Natural killer cell treated with Interleukin-12 subunit alpha and Interleukin-12 subunit beta and Interleukin-15 and Interleukin-18, amount 100 ng/mL, for 72 hours (primary cell): ENCODE measurements around the gene GIN1. TPM values are rescaled to one million over a fixed set of nuclear protein-coding genes. Genes with fewer than 3 reads are reported as not detected.
"Not testable (repeated sequence)": the region's sequence is repeated elsewhere in the genome, so short reads cannot be mapped to it uniquely, and the experiment has no call there.

Experiments used
- ATAC-seq, 2 donors: fragments of 150-1000 bp; cut with Tn5 transposase in 1 of 2; sonication (Bioruptor Pico), chemical (Tn5 transposase) in 1 of 2; 2 replicates each; pipeline ENCODE4 v1.10.0; 2021
- DNase-seq: peaks from one replicate; pipeline ENCODE4 v3.0.0; 2022; ENCODE audit warnings: low spot score
- H3K27ac Mint-ChIP-seq, 2 donors: 1 replicate in 1 of 2; 2 replicates in 1 of 2; pipeline ENCODE4 v1.8.0; 2022; ENCODE audit warnings: mixed read lengths in 2 of 2, mild to moderate bottlenecking in 1 of 2, moderate library complexity in 1 of 2
- H3K27me3 Mint-ChIP-seq, 2 donors: 1 replicate in 1 of 2; 2 replicates in 1 of 2; pipeline ENCODE4 v1.8.0; 2022; ENCODE audit warnings: mixed read lengths in 2 of 2
- H3K36me3 Mint-ChIP-seq: one replicate; pipeline ENCODE4 v1.8.0; 2022; ENCODE audit warnings: mixed read lengths
- H3K4me1 Mint-ChIP-seq, 2 donors: 1 replicate in 1 of 2; 2 replicates in 1 of 2; pipeline ENCODE4 v1.8.0; 2022; ENCODE audit warnings: low read depth in 2 of 2, mixed read lengths in 2 of 2, mild to moderate bottlenecking in 1 of 2
- H3K4me3 Mint-ChIP-seq: one replicate; pipeline ENCODE4 v1.8.0; 2022; ENCODE audit warnings: mixed read lengths
- H3K9me3 Mint-ChIP-seq: 2 replicates; pipeline ENCODE4 v1.8.0; 2022; ENCODE audit warnings: mixed read lengths
- total RNA-seq, 2 donors: library from RNA; stranded (reverse); gene quantifications; one replicate each; pipeline ENCODE4 v1.2.3, GENCODE V29; 2022

Gene GIN1
- 1 to 10 TPM; 6.4 to 8.4 TPM for total RNA-seq

GRCh38 chr5:103119765-103120606, at the start of gene GIN1, which contains the start of gene PPIP5K2:
Gene GIN1 (minus strand): TSS chr5:103120138. CDS start chr5:103108707, 11,431 bp downstream.
Gene PPIP5K2 (plus strand): TSS chr5:103120301. CDS start chr5:103129590, 9,289 bp downstream.
- no peaks in the 10 kb centered on the region for H3K27me3 Mint-ChIP-seq

GRCh38 chr5:103166706-103167105, 46.8 kb upstream of the GIN1 start:
- peaks cover 8% of the 10 kb centered on the region for H3K36me3 Mint-ChIP-seq
- H3K27ac Mint-ChIP-seq, result no peak overlapping the region
- no peaks in the 10 kb centered on the region for H3K27me3 Mint-ChIP-seq

More at GRCh38 chr5:103119765-103120606, at the start of gene GIN1, which contains the start of gene PPIP5K2:
- DNase-seq, result peak; percentile 95
- H3K4me1 Mint-ChIP-seq, result peaks cover 34 to 48% of the 10 kb centered on the region in 2 donors
- peak within 1 kb of the TSS; percentile 95 for H3K4me3 Mint-ChIP-seq
- H3K9me3 Mint-ChIP-seq, result no peaks in the 10 kb centered on the region
- ATAC-seq, result peak; percentile 98
- peak within 1 kb of the TSS; percentile 97 to 99 for H3K27ac Mint-ChIP-seq
- peaks cover 4% of the 10 kb centered on the region for H3K36me3 Mint-ChIP-seq

GRCh38 chr5:103151156-103151555, 31.2 kb upstream of the GIN1 start:
- Mint-ChIP-seq H3K27ac (no peak overlapping the region), H3K36me3 (no peaks in the 10 kb centered on the region), H3K27me3 (no peaks in the 10 kb centered on the region), H3K4me3 (no peak overlapping the region), H3K9me3 (no peaks in the 10 kb centered on the region), H3K4me1 (no peaks in the 10 kb centered on the region)
- no peak for ATAC-seq
- no peak for DNase-seq

More at GRCh38 chr5:103166706-103167105, 46.8 kb upstream of the GIN1 start:
- no peak for DNase-seq
- H3K9me3 Mint-ChIP-seq, result no peaks in the 10 kb centered on the region
- no peak overlapping the region for H3K4me3 Mint-ChIP-seq
- no peaks in the 10 kb centered on the region for H3K4me1 Mint-ChIP-seq
- ATAC-seq, result no peak

- Mint-ChIP-seq H3K4me3 (no peak overlapping the region), H3K4me1 (peaks cover 0 to 2% of the 10 kb centered on the region in 2 donors)
Observed at GRCh38 chr5:103148213-103148612, 28.3 kb upstream of the GIN1 start.

GRCh38 chr5:103145196-103145595, 25.3 kb upstream of the GIN1 start:
- H3K27me3 Mint-ChIP-seq, result no peaks in the 10 kb centered on the region
- H3K9me3 Mint-ChIP-seq, result no peaks in the 10 kb centered on the region
- no peaks in the 10 kb centered on the region for H3K36me3 Mint-ChIP-seq
- peaks cover 0 to 3% of the 10 kb centered on the region in 2 donors for H3K4me1 Mint-ChIP-seq
- no peak overlapping the region for H3K4me3 Mint-ChIP-seq
- ATAC-seq, result no peak
- DNase-seq, result no peak
- no peak overlapping the region for H3K27ac Mint-ChIP-seq

More at GRCh38 chr5:103148213-103148612, 28.3 kb upstream of the GIN1 start:
- H3K27ac Mint-ChIP-seq, result no peak overlapping the region
- no peaks in the 10 kb centered on the region for H3K9me3 Mint-ChIP-seq
- DNase-seq (no peak), ATAC-seq (no peak)
- no peaks in the 10 kb centered on the region for H3K36me3 Mint-ChIP-seq
- H3K27me3 Mint-ChIP-seq, result no peaks in the 10 kb centered on the region

GRCh38 chr5:103142132-103142531, 22.2 kb upstream of the GIN1 start:
- not testable (repeated sequence) for H3K9me3 Mint-ChIP-seq, H3K4me1 Mint-ChIP-seq, H3K4me3 Mint-ChIP-seq

GRCh38 chr5:103139264-103139865, 19.4 kb upstream of the GIN1 start:
- Mint-ChIP-seq H3K27ac (no peak overlapping the region), H3K27me3 (no peaks in the 10 kb centered on the region), H3K4me3 (no peak overlapping the region), H3K4me1 (peaks cover 0 to 3% of the 10 kb centered on the region in 2 donors), H3K9me3 (no peaks in the 10 kb centered on the region), H3K36me3 (peaks cover 5% of the 10 kb centered on the region)
- peak; percentile 79 for DNase-seq
- peak; percentile 84 to 85 for ATAC-seq

More at GRCh38 chr5:103142132-103142531, 22.2 kb upstream of the GIN1 start:
- not testable (repeated sequence) for DNase-seq, H3K27ac Mint-ChIP-seq, ATAC-seq, H3K36me3 Mint-ChIP-seq, H3K27me3 Mint-ChIP-seq

GRCh38 chr5:103138202-103138690, 18.3 kb upstream of the GIN1 start:
- DNase-seq (no peak), ATAC-seq (no peak)
- H3K36me3 Mint-ChIP-seq, result peaks cover 5% of the 10 kb centered on the region
- no peaks in the 10 kb centered on the region for H3K9me3 Mint-ChIP-seq
- no peak overlapping the region for H3K27ac Mint-ChIP-seq
- H3K27me3 Mint-ChIP-seq, result no peaks in the 10 kb centered on the region
- peaks cover 0 to 1% of the 10 kb centered on the region in 2 donors for H3K4me1 Mint-ChIP-seq
- no peak overlapping the region for H3K4me3 Mint-ChIP-seq

- no peak overlapping the region for H3K27ac Mint-ChIP-seq
- H3K27me3 Mint-ChIP-seq, result no peaks in the 10 kb centered on the region
- no peak for ATAC-seq
- DNase-seq, result no peak
- no peaks in the 10 kb centered on the region for H3K9me3 Mint-ChIP-seq
- H3K36me3 Mint-ChIP-seq, result peaks cover 11% of the 10 kb centered on the region
- peaks cover 3 to 5% of the 10 kb centered on the region in 2 donors for H3K4me1 Mint-ChIP-seq
- H3K4me3 Mint-ChIP-seq, result no peak overlapping the region
Observed at GRCh38 chr5:103135461-103135860, 15.5 kb upstream of the GIN1 start.

- no peak overlapping the region for H3K4me3 Mint-ChIP-seq
- no peaks in the 10 kb centered on the region for H3K27me3 Mint-ChIP-seq
- H3K27ac Mint-ChIP-seq, result no peak overlapping the region
- H3K4me1 Mint-ChIP-seq, result peaks cover 3 to 5% of the 10 kb centered on the region in 2 donors
- ATAC-seq (no peak), DNase-seq (no peak)
- H3K9me3 Mint-ChIP-seq, result no peaks in the 10 kb centered on the region
- H3K36me3 Mint-ChIP-seq, result peaks cover 6% of the 10 kb centered on the region
Observed at GRCh38 chr5:103133231-103133630, 13.3 kb upstream of the GIN1 start.

- H3K4me3 Mint-ChIP-seq, result no peak overlapping the region
- peaks cover 3 to 7% of the 10 kb centered on the region in 2 donors for H3K4me1 Mint-ChIP-seq
- ATAC-seq (no peak), DNase-seq (no peak)
- H3K27ac Mint-ChIP-seq, result no peak overlapping the region
- no peaks in the 10 kb centered on the region for H3K9me3 Mint-ChIP-seq
- peaks cover 6% of the 10 kb centered on the region for H3K36me3 Mint-ChIP-seq
- no peaks in the 10 kb centered on the region for H3K27me3 Mint-ChIP-seq
Observed at GRCh38 chr5:103132684-103133083, 12.7 kb upstream of the GIN1 start.

- no peak overlapping the region for H3K4me3 Mint-ChIP-seq
- peaks cover 10% of the 10 kb centered on the region in 2 donors for H3K4me1 Mint-ChIP-seq
- DNase-seq (no peak), ATAC-seq (no peak)
- no peak overlapping the region for H3K27ac Mint-ChIP-seq
- no peaks in the 10 kb centered on the region for H3K9me3 Mint-ChIP-seq
- H3K36me3 Mint-ChIP-seq, result peaks cover 6% of the 10 kb centered on the region
- no peaks in the 10 kb centered on the region for H3K27me3 Mint-ChIP-seq
Observed at GRCh38 chr5:103128202-103128601, 8.3 kb upstream of the GIN1 start.

- peaks cover 11 to 17% of the 10 kb centered on the region in 2 donors for H3K4me1 Mint-ChIP-seq
- no peaks in the 10 kb centered on the region for H3K27me3 Mint-ChIP-seq
- H3K4me3 Mint-ChIP-seq, result no peak overlapping the region
- H3K27ac Mint-ChIP-seq, result peak overlapping the region in 1 of 2 donors; percentile 34
- DNase-seq (no peak), ATAC-seq (no peak)
- no peaks in the 10 kb centered on the region for H3K9me3 Mint-ChIP-seq
- H3K36me3 Mint-ChIP-seq, result peaks cover 6% of the 10 kb centered on the region
Observed at GRCh38 chr5:103127292-103127817, 7.4 kb upstream of the GIN1 start.
